Measurements from ENCODE around the gene ADGRG1.
A peak's percentile ranks its signal among the peaks of the same experiment; 100 is the strongest.

ADGRG1 gene

GRCh38 chr16:57645169-57645568, 16.7 kb downstream of the ADGRG1 start:
- no peak overlapping the region for H3K4me3 ChIP-seq (ENCODE audit: low read length)
- DNase-seq (ENCODE audit: low read depth, low spot score): no peak

DNA sequence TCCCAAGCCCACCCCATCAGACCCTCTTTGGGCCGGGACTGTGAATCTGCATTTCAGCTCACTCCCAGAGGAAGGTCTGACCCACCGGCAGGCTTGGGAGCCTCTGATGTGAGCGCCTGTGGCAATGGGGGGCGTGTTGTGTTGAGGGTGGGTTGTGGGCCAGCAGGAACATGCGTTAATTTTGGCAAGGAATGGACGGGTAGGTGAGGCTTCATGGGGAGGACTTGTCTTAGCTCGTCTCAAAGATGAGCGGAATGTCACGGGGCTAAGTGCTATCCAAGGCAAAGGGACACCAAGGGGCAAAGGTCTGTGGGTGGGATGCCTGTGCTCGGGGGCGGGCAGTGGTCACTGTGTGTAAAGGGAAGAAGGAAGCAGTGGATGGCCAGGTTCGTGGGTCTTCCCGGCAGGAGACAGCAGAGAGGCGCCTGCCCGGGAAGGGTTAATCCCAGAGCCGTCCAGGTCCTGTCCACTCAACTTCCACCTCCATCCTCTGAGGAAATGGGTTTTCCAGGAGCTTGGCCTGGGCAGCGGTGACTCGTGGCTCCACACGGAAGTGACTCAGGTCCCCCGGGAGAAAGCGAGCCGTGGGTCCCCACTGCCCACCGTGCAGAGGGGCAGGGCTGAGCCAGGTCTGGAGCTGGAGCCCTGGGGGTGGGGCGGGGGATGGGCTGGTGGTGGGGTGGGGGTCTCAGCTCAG, 17.4 kb downstream of the ADGRG1 start:
- no peak overlapping the region for H3K4me3 ChIP-seq (ENCODE audit: low read length)
- no peak for DNase-seq (ENCODE audit: low read depth, low spot score)

DNA sequence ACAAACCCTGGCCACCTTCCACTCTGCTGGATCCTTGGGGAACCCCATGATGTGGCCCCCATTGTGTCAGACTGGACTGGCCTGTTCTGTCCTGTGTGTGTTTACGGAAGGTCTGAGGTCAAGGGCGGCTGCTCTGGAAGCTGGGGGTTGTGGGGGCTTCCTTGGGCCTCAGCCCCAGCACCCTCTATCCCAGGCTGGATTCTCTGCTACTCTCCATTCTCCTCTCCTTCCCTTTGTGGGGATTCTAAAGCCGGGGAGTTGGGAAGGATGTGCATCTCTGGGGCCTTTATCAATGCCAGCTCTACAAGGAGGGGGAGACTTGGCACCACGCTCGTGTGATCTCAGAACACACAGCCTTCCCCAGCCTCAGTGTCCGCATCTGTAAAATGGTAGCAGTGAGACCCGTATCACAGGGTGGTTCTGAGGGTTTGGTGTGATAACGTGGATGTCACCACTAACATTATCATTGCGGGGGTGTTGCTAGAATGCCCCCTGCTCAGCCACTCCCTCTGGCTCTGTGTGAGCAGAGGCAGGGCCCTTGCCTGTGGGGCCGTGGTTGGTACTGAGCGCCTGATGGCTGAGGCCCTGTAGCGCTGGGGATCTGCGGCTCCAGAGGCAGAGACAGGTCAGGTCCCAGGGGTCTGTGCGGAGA, 18.1 kb downstream of the ADGRG1 start:
- H3K4me3 ChIP-seq (ENCODE audit: low read length): no peak overlapping the region
- DNase-seq (ENCODE audit: low read depth, low spot score): no peak

DNA sequence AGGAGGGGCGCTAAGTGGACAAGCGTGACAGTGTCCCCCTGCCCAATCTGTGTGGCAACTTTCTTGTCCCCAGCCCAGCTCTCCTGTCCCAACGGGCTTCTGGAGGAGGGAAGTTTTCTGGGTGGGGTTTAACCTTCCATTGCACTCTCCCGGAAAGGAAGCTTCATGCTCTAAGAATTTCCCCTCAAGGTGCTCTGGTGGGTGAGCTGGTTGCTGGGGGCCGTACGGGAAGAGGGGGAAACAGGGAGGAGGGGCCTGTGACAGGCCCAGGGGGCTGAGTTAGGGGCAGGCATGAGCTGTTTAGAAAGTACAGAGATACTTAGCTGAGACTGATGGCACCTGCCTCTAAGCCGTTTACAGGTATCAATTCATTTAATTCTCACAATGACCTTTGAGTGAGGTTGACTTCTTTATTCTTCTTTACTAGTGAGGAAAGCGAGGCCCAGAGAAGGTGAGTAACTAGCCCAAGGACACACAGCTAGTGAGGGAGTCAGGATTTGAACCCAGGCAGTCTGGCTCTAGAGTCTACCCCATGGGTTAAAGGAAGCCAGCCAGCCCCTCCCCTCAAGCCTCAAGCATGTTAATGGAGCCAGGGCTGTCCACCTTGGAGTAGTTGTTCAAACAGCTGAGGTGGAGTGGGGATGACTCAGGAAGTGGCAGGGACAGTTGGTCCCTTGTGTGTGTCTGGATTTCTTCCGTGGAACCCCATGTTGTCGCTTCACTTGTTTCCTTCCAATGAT, 18.9 kb downstream of the ADGRG1 start:
- peak; percentile 38 for DNase-seq (ENCODE audit: low read depth, low spot score)
- no peak overlapping the region for H3K4me3 ChIP-seq (ENCODE audit: low read length)

DNA sequence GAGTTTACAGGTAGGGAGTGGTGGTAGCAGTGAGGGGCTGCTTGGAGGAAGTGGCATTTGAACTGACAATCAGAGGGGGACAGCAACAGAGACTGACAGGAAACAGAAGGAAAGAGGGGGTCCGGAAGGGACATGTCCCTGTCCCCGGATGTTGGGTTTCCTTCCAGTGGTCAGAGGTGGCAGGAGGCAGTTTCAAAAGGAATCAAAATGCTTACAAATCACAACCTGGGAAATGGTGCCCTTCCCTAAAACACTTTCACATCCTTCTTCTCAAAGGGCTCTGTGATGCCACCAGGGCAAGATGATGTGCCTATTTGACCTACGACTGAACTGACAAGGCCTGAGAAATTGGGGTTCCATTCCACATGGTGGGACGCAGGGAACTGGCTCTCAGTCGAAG, 19.7 kb downstream of the ADGRG1 start:
- H3K4me3 ChIP-seq (ENCODE audit: low read length): no peak overlapping the region

DNA sequence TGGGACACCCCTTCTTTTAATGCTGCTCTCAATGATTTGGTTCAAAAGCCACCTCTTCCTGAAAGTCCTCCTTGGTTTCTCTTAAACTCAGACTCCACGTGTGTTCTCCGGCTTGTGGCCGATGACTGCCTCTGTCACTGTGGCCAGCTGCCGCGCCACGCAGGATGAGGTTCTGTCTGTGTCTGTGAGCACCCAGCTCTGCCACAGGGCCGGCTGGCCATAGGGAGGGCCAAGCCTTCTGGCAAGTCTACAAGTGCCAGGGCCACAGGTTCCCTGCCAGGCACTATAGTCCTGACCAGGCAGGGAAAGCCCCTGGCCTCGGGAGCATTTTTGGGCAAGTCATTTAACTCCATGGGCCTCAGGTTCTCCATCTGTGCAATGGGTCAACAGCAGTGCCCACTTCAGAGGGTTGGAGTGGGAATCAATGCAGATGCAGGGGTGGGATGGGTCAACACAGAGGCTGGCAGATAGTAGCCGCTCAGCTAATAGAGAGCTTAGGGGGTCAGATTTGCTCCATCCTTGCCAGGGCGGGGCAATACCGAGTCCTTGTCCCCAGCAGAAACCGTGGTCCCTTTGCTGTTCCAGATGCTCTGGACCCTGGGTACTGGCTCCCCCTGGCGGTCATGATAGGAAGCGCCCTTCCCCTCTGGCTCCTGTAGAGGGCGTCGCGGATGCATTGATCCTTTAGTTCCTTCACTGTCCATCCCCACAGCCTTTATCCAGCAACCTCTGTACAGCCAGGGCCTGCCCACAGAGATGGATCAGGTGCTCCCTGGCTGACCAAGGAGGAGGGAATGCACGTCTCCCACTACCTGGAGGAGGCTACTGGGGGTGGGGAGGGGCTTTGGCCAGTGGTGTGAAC, 20.4 kb downstream of the ADGRG1 start:
- no peak overlapping the region for H3K4me3 ChIP-seq (ENCODE audit: low read length)
- peak; percentile 72 for DNase-seq (ENCODE audit: low read depth, low spot score)

More for the DNA sequence above, 19.7 kb downstream of the ADGRG1 start:
- peak; percentile 55 for DNase-seq (ENCODE audit: low read depth, low spot score)

- no peak for DNase-seq (ENCODE audit: low read depth, low spot score)
- no peak overlapping the region for H3K4me3 ChIP-seq (ENCODE audit: low read length)
Observed at GRCh38 chr16:57649443-57649751, 21.0 kb downstream of the ADGRG1 start.

- no peak overlapping the region for H3K4me3 ChIP-seq (ENCODE audit: low read length)
- DNase-seq (ENCODE audit: low read depth, low spot score): no peak
Observed at GRCh38 chr16:57649846-57650245, 21.4 kb downstream of the ADGRG1 start.

- no peak overlapping the region for H3K4me3 ChIP-seq (ENCODE audit: low read length)
- peak; percentile 72 for DNase-seq (ENCODE audit: low read depth, low spot score)
Observed at GRCh38 chr16:57651344-57652333, 23.2 kb downstream of the ADGRG1 start.

DNA sequence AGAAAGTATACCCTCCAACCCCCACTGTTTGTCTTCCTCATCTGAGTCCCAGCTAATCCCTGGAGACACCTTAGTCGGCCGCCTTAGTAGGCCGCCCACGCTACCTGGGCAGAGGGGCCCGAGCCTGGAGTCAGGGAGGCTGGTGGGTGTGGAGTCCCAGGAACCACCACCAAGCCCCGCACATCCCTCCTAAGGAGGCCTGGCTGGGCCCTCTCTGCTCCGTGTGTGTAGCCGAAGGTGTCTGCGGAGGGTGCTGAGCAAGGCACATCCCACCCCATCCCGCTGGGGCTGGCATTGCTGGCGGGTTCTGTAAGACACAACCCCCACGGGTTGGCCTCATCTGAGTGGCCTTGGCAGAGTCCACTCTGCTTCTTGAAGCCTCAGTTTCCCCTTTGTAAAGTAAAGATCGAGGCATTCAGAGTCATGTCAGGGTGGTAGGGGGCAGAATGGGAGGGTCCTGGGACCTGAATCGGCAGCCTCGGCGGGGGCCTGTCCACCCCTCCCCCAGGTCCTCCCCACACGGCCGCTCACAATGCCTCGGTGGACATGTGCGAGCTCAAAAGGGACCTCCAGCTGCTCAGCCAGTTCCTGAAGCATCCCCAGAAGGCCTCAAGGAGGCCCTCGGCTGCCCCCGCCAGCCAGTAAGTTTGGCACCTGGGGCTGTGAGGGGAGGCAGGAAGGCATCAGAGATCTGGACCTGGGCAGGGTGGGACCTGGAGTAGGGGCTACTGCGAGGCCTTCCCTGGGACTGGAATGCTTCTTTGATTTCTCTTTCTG, 24.5 kb downstream of the ADGRG1 start:
- DNase-seq (ENCODE audit: low read depth, low spot score): no peak
- H3K4me3 ChIP-seq (ENCODE audit: low read length): no peak overlapping the region

DNA sequence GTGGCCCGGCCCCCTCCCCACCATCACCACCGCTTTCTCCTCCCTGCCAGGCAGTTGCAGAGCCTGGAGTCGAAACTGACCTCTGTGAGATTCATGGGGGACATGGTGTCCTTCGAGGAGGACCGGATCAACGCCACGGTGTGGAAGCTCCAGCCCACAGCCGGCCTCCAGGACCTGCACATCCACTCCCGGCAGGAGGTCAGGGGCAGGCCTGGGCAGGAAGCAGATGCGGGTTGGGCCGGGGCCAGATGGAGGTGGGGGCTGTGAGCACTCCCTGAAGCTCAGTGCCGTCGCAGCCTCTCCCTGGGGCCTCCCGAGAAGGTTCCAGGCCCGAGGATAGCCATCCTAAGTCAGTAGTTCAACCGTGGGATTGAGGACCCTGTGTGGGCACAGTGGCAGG, 25.5 kb downstream of the ADGRG1 start:
- no peak for DNase-seq (ENCODE audit: low read depth, low spot score)

DNA sequence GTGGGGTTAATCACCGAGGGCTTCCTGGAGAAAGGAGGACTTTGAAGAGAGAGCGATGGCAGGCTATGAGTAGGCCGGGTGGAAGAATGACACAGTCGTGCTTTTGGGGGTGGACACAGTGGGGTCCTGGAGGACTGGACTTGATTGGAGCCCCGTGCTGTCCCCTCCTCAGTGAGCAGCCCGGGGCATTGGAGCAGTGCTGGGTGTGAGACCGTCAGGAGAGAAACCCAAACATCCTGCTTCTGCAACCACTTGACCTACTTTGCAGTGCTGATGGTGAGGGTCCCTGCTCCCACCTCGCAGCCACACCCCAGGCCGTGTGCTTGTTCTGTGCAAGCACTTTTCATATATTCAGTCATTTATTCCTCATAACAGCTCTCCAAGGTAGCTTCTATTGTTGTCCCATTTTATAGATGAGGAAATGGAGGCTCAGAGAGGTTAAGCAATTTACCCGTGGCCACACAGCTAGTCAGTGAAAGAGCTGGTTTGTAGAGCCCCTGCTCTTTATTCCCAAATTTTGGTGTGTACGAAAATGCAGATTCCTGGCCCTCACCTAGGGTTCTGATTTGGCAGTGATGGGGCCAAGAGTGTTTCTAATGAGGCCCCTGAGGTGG, 28.0 kb downstream of the ADGRG1 start:
- H3K4me3 ChIP-seq (ENCODE audit: low read length): no peak overlapping the region

More for the DNA sequence above, 25.5 kb downstream of the ADGRG1 start:
- no peak overlapping the region for H3K4me3 ChIP-seq (ENCODE audit: low read length)

DNA sequence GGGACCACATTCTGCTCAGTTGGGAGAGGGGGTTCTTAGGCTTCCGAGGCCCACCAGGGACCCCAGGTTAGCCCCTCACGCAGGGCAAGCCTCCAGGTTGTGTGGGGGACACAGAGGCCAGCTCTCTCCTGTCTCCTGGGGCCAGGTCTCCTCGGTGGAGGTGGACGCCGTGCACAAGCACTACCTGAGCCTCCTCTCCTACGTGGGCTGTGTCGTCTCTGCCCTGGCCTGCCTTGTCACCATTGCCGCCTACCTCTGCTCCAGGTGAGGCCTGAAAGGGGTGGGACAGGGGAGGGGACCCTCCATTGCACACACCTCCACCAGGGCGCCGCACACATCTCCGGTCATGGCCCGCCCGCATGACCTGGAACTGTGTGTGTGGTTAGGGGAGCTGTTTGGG, 28.8 kb downstream of the ADGRG1 start:
- DNase-seq (ENCODE audit: low read depth, low spot score): no peak
- H3K4me3 ChIP-seq (ENCODE audit: low read length): no peak overlapping the region

More for the DNA sequence above, 28.0 kb downstream of the ADGRG1 start:
- DNase-seq (ENCODE audit: low read depth, low spot score): no peak

DNA sequence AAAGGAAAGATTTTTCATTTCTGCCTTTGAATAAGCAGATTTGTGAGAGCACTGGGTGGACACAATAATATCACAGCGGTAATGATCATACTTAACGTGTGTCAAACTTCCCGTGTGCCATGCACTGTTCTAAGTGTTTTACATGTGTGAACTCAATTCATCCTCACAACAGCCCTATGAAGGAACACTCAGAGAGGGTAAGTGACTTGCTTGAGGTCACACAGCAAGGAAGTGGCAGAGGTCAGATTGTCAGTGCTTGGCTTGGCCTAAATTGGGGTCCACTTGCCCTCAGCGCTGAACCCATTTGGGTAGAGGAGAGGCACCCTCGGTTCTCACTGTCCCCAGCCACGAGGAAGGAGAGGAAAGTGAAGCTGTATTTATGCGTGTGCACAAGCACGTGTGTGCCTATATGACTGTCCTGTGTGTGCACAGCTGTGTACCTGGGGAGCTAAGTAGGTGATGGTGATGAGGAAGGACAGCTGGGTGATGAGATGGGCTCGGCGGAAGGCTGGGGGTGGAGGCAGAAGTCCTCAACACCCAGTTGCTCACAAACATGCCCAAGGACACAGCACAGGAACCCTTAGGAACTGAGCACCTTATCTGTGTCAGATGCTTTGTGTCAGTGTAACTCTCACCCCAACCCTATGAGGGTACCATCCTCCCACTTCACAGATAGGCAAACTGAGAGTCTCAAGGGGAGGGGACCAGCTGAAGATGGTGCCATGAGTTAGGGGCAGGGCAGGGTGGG, 29.9 kb downstream of the ADGRG1 start:
- H3K4me3 ChIP-seq (ENCODE audit: low read length): no peak overlapping the region
- no peak for DNase-seq (ENCODE audit: low read depth, low spot score)

GRCh38 chr16:57658878-57659674, 30.6 kb downstream of the ADGRG1 start:
- peak; percentile 69 for DNase-seq (ENCODE audit: low read depth, low spot score)
- H3K4me3 ChIP-seq (ENCODE audit: low read length): no peak overlapping the region
